H1 (cell line): ENCODE measurements around the gene RUBCN. TPM values are rescaled to one million over a fixed set of nuclear protein-coding genes. Genes with fewer than 3 reads are reported as not detected.

ENCODE experiments used
- CTCF ChIA-PET: fragments of 300-600 bp; sonication (Branson Sonifier 250); formaldehyde crosslinking; loops from one replicate; lab custom pipeline; 2021; ENCODE audit not compliant: partially characterized antibody; lab: Charles Lee
- POLR2A ChIA-PET: fragments of 300-600 bp; sonication (Branson Sonifier 250); formaldehyde crosslinking; loops from one replicate; lab custom pipeline; 2021; ENCODE audit warnings: inconsistent platforms; ENCODE audit not compliant: partially characterized antibody; lab: Charles Lee
- DNase-seq, 2 experiments: peaks; one replicate each; pipeline versions ENCODE4 v3.0.0 to v3.0.0-alpha.2; 2010 to 2022; ENCODE audit warnings: low spot score in 2 of 2, low read depth in 1 of 2, mixed read lengths in 1 of 2
- FAIRE-seq: peaks from 2 replicates; lab custom pipeline; 2011; peaks lifted over from hg19 to GRCh38; lab: Jason Lieb, UNC
- H2AFZ ChIP-seq: 2 replicates; pipeline ENCODE4 v1.8.1; 2012; ENCODE audit warnings: low read length, inconsistent platforms
- H2AK5ac ChIP-seq: 2 replicates; pipeline ENCODE4 v1.6.1; 2013; ENCODE audit warnings: low read depth, low read length
- H2BK120ac ChIP-seq: replicated peaks from 2 replicates; pipeline ENCODE3; 2013; ENCODE audit warnings: low read depth, low read length, inconsistent platforms
- H2BK12ac ChIP-seq: 2 replicates; pipeline ENCODE4 v1.6.1; 2013; ENCODE audit warnings: low read depth, low read length
- H2BK15ac ChIP-seq: 2 replicates; pipeline ENCODE4 v1.6.1; 2013; ENCODE audit warnings: low read length
- H2BK20ac ChIP-seq: 2 replicates; pipeline ENCODE4 v1.6.1; 2013; ENCODE audit warnings: low read length
- H2BK5ac ChIP-seq: 2 replicates; pipeline ENCODE4 v1.6.1; 2013; ENCODE audit warnings: low read depth, low read length
- H3K14ac ChIP-seq: 2 replicates; pipeline ENCODE4 v1.6.1; 2013; ENCODE audit warnings: inconsistent platforms; ENCODE audit not compliant: insufficient read length
- H3K18ac ChIP-seq: 2 replicates; pipeline ENCODE4 v1.6.1; 2013; ENCODE audit warnings: low read length; ENCODE audit errors: extremely low read depth
- H3K23ac ChIP-seq: 2 replicates; pipeline ENCODE4 v1.6.1; 2013; ENCODE audit warnings: inconsistent platforms; ENCODE audit not compliant: insufficient read length
- H3K23me2 ChIP-seq: 2 replicates; pipeline ENCODE4 v1.6.1; 2013; ENCODE audit warnings: low read depth, low read length
- H3K27ac ChIP-seq: 2 replicates; pipeline ENCODE4 v1.6.1; 2011; ENCODE audit warnings: low read depth, low read length, inconsistent platforms
- H3K27me3 ChIP-seq, 4 experiments: replicated peaks in 1 of 4; 1 replicate in 1 of 4; 2 replicates in 3 of 4; pipeline versions ENCODE4 v1.6.1 to v1.8.1; 2011 to 2013; ENCODE audit warnings: low read length in 3 of 4, mild to moderate bottlenecking in 3 of 4, inconsistent platforms in 2 of 4, mixed read lengths in 2 of 4, moderate library complexity in 1 of 4; ENCODE audit not compliant: control insufficient read depth in 3 of 4, insufficient read depth in 3 of 4; ENCODE audit errors: extremely low read depth in 1 of 4
- H3K36me3 ChIP-seq, 4 experiments: 2 replicates each; pipeline versions ENCODE4 v1.6.1 to v1.8.1; 2011 to 2013; ENCODE audit warnings: mild to moderate bottlenecking in 4 of 4, low read length in 3 of 4, moderate library complexity in 2 of 4, control low read depth in 1 of 4, inconsistent platforms in 1 of 4; ENCODE audit not compliant: insufficient read depth in 4 of 4, control insufficient read depth in 2 of 4
- H3K4ac ChIP-seq: replicated peaks from 2 replicates; pipeline ENCODE3; 2013; ENCODE audit warnings: low read length, low read depth, mixed read lengths, inconsistent platforms; ENCODE audit not compliant: insufficient read length
- H3K4me1 ChIP-seq, 4 experiments: replicated peaks in 1 of 4; 1 replicate in 1 of 4; 2 replicates in 3 of 4; pipeline versions ENCODE4 v1.6.1 to v1.8.1; 2011 to 2013; ENCODE audit warnings: low read length in 3 of 4, inconsistent platforms in 2 of 4, mixed read lengths in 1 of 4; ENCODE audit not compliant: insufficient read depth in 4 of 4, control insufficient read depth in 3 of 4
- H3K4me2 ChIP-seq, 2 experiments: 2 replicates each; pipeline versions ENCODE4 v1.6.1 to v1.8.1; 2011 to 2013; ENCODE audit warnings: low read depth in 2 of 2, low read length in 2 of 2, control low read depth in 1 of 2, inconsistent platforms in 1 of 2, mild to moderate bottlenecking in 1 of 2; ENCODE audit not compliant: insufficient read depth in 1 of 2
- H3K4me3 ChIP-seq, 4 experiments: fragments of 200-600, 300-600 bp in 1 of 4; sonication (generic), shearing (Covaris generic), sonication (Bioruptor Twin) in 1 of 4; 2 replicates each; pipeline versions ENCODE4 v1.5.1 to v1.8.1; 2011 to 2016; ENCODE audit warnings: low read length in 4 of 4, low read depth in 3 of 4, control low read depth in 2 of 4, inconsistent platforms in 2 of 4, mild to moderate bottlenecking in 2 of 4, mixed read lengths in 1 of 4, moderate library complexity in 1 of 4; ENCODE audit not compliant: insufficient read depth in 2 of 4; ENCODE audit errors: extremely low read depth in 1 of 4
- H3K56ac ChIP-seq: replicated peaks from 2 replicates; pipeline ENCODE3; 2013; ENCODE audit warnings: low read depth, mild to moderate bottlenecking, mixed read lengths, low read length, inconsistent platforms; ENCODE audit not compliant: insufficient read length
- H3K79me1 ChIP-seq: 2 replicates; pipeline ENCODE4 v1.6.1; 2013; ENCODE audit warnings: low read depth, low read length, control low read depth
- H3K79me2 ChIP-seq, 2 experiments: 2 replicates each; pipeline versions ENCODE4 v1.6.1 to v1.8.1; 2012 to 2013; ENCODE audit warnings: low read length in 2 of 2, mild to moderate bottlenecking in 2 of 2, inconsistent platforms in 1 of 2; ENCODE audit not compliant: insufficient read depth in 2 of 2, control insufficient read depth in 1 of 2
- H3K9ac ChIP-seq, 4 experiments: replicated peaks in 1 of 4; 1 replicate in 1 of 4; 2 replicates in 3 of 4; pipeline versions ENCODE4 v1.6.1 to v1.8.1; 2011 to 2013; ENCODE audit warnings: low read depth in 3 of 4, low read length in 3 of 4, control low read depth in 2 of 4, mild to moderate bottlenecking in 2 of 4, moderate library complexity in 2 of 4, inconsistent platforms in 1 of 4; ENCODE audit errors: extremely low read depth in 1 of 4
- H3K9me3 ChIP-seq, 2 experiments: 2 replicates each; pipeline versions ENCODE4 v1.6.1 to v1.8.1; 2012 to 2013; ENCODE audit warnings: mild to moderate bottlenecking in 2 of 2, moderate library complexity in 2 of 2, control low read depth in 1 of 2, inconsistent platforms in 1 of 2, low read depth in 1 of 2, low read length in 1 of 2, mixed read lengths in 1 of 2; ENCODE audit not compliant: insufficient read depth in 2 of 2
- H4K20me1 ChIP-seq, 2 experiments: replicated peaks in 1 of 2; 2 replicates each; pipeline versions ENCODE3 to v1.8.1; 2011 to 2013; ENCODE audit warnings: inconsistent platforms in 2 of 2, low read length in 2 of 2, mild to moderate bottlenecking in 1 of 2; ENCODE audit not compliant: insufficient read depth in 2 of 2, control insufficient read depth in 1 of 2
- H4K5ac ChIP-seq: 2 replicates; pipeline ENCODE4 v1.6.1; 2013; ENCODE audit warnings: low read length, low read depth, mixed read lengths, inconsistent platforms; ENCODE audit not compliant: insufficient read length
- H4K8ac ChIP-seq: 2 replicates; pipeline ENCODE4 v1.8.0; 2013; ENCODE audit warnings: mild to moderate bottlenecking, moderate library complexity, low read length, inconsistent platforms; ENCODE audit not compliant: insufficient read depth; ENCODE audit errors: extremely low read depth
- H4K91ac ChIP-seq: replicated peaks from 2 replicates; pipeline ENCODE3; 2013; ENCODE audit warnings: low read length, mixed read lengths, inconsistent platforms; ENCODE audit not compliant: insufficient read length
- CEBPB ChIP-seq: IDR thresholded peaks from 2 replicates; pipeline ENCODE4 v1.6.1; 2012; ENCODE audit warnings: low read depth, low read length
- FOSL1 ChIP-seq: IDR thresholded peaks from 2 replicates; pipeline ENCODE4 v1.6.1; 2011; ENCODE audit warnings: mild to moderate bottlenecking, low read depth, low read length, moderate library complexity; ENCODE audit not compliant: insufficient read depth
- POU5F1 ChIP-seq: IDR thresholded peaks from 2 replicates; pipeline ENCODE4 v1.6.1; 2011; ENCODE audit warnings: low read depth, mild to moderate bottlenecking, low read length, moderate library complexity
- RFX5 ChIP-seq: IDR thresholded peaks from 2 replicates; pipeline ENCODE4 v1.6.1; 2011; ENCODE audit warnings: low read depth, low read length, improper control_type of control experiment, borderline replicate concordance
- RXRA ChIP-seq: IDR thresholded peaks from 2 replicates; pipeline ENCODE4 v1.6.1; 2011; ENCODE audit warnings: low read depth, mild to moderate bottlenecking, low read length, moderate library complexity; ENCODE audit not compliant: insufficient read depth
- SAP30 ChIP-seq: fragments of 300-600 bp; sonication (generic); IDR thresholded peaks from 2 replicates; pipeline ENCODE4 v1.7.1; 2012; ENCODE audit warnings: low read length, moderate library complexity, mild to moderate bottlenecking, inconsistent platforms; ENCODE audit not compliant: insufficient read depth, insufficient replicate concordance
- SP4 ChIP-seq: IDR thresholded peaks from 2 replicates; pipeline ENCODE4 v1.6.1; 2012; ENCODE audit warnings: low read length, inconsistent platforms
- WGBS, 2 experiments: shearing (Covaris generic) in 1 of 2; methylation state at CpG; one replicate each; pipeline versions ENCODE4 v1.1.6 to v1.1.7; 2013 to 2015; ENCODE audit warnings: low lambda C conversion rate in 2 of 2, mixed read lengths in 2 of 2, inconsistent platforms in 1 of 2, low coverage in 1 of 2, missing lambda C conversion rate in 1 of 2; ENCODE audit not compliant: insufficient replicate concordance in 2 of 2, insufficient coverage in 1 of 2, insufficient read length in 1 of 2; ENCODE audit errors: extremely low coverage in 1 of 2, missing lambda C conversion rate in 1 of 2; 5-methylcytosine and 5-hydroxymethylcytosine counted together
- polyA plus RNA-seq, 7 experiments: library from polyadenylated mRNA; depleted of rRNA in 3 of 7; stranded (reverse) in 5 of 7; unstranded in 2 of 7; fragments of >200 nt in 5 of 7; fragments of 200-250 nt in 2 of 7; gene quantifications; 1 replicate in 5 of 7; 2 replicates in 1 of 7; 4 replicates in 1 of 7; pipeline versions ENCODE4 v1.2.1 to v1.2.3, GENCODE V29; 2011 to 2013; ENCODE audit warnings: missing spikeins in 2 of 7, mixed read lengths in 2 of 7
- total RNA-seq: library from RNA; stranded (reverse); fragmentation: NEBNext Ultra II Directional; extraction: Animal tissue kit (Norgen Biotek cat#: 25700); gene quantifications from 2 replicates; pipeline ENCODE4 v1.2.1, GENCODE V29; 2021

The RUBCN gene
- total and polyA plus RNA-seq, 2 of the 8 experiments (the other 6 are each of a cell fraction or from before 2014, with no cell fraction given): 9.3 to 21.9 TPM

GRCh38 chr3:197753263-197753662, 16.6 kb upstream of the RUBCN start:
- POLR2A ChIA-PET: no interaction called here
- no peak overlapping the region for H3K23ac ChIP-seq
- 93% methylated on average over 3 of the region's 3 CpGs; no CpG with 5 or more reads in 1 of the 2 experiments for WGBS, 2 experiments
- no peaks in the 10 kb centered on the region; the same call in 1 of the 2 replicates for H3K79me1 ChIP-seq
- H3K4ac ChIP-seq: no peak overlapping the region
- H4K5ac ChIP-seq: no peak overlapping the region
- H2AK5ac ChIP-seq: no peak overlapping the region
- no peak overlapping the region for H2AFZ ChIP-seq
- no peak overlapping the region for H3K27ac ChIP-seq
- H3K4me3 ChIP-seq: no peak overlapping the region
- no peak for DNase-seq
- H3K23me2 ChIP-seq: peaks cover 18% of the 10 kb centered on the region; the same call in 1 of the 2 replicates
- H3K4me1 ChIP-seq: peaks cover 0 to 4% (median 2%) of the 10 kb centered on the region in 4 experiments; a peak in 5 of 7 replicates
- peaks cover 0 to 3% of the 10 kb centered on the region in 2 experiments for H4K20me1 ChIP-seq
- H3K4me2 ChIP-seq: no peak overlapping the region
- no peaks in the 10 kb centered on the region for H3K9me3 ChIP-seq
- no peak overlapping the region for H2BK15ac ChIP-seq
- H2BK20ac ChIP-seq: no peak overlapping the region
- no peak overlapping the region for H4K91ac ChIP-seq
- H3K9ac ChIP-seq: no peak overlapping the region
- no peak overlapping the region for H4K8ac ChIP-seq
- no peak overlapping the region for H3K14ac ChIP-seq
- H2BK120ac ChIP-seq: no peak overlapping the region
- peaks cover 0 to 10% of the 10 kb centered on the region in 2 experiments; a peak in 1 of 4 replicates for H3K79me2 ChIP-seq
- no peaks in the 10 kb centered on the region for H3K36me3 ChIP-seq
- no peak for FAIRE-seq
- TF ChIP-seq CEBPB: no peak
- no peak for TF ChIP-seq FOSL1
- no peak for TF ChIP-seq POU5F1
- no peak for TF ChIP-seq SP4
- no peak for TF ChIP-seq RFX5
- no peak for TF ChIP-seq SAP30
- TF ChIP-seq RXRA: no peak
- TF ChIP-seq, all 59 proteins: peak for 0
- Histone ChIP-seq H3K27me3 (peaks cover 0 to 25% (median 13%) of the 10 kb centered on the region in 4 experiments; a peak in 6 of 7 replicates), H2BK5ac (no peak overlapping the region), H3K56ac (no peak overlapping the region), H2BK12ac (no peak overlapping the region), H3K18ac (no peak overlapping the region)
- CTCF ChIA-PET: interaction anchor here (0.9 to 1.6 kb wide), 4 partner anchors 10 to 42 kb away, joined by 3 to 6 read pairs (median 3); no protein-coding TSS in a partner anchor
